A549 (cell line): ENCODE results near the gene CEP192. TPM values are rescaled to one million over a fixed set of nuclear protein-coding genes. Genes with fewer than 3 reads are reported as not detected.

Experiments used
- ATAC-seq, 2 experiments: fragments of 200-7000 bp in 1 of 2; fragments of >200 bp in 1 of 2; cut with Nextera tagmentation in 1 of 2; cut with Tn5 transposase in 1 of 2; 3 replicates each; pipeline versions ENCODE4 v1.8.0 to v1.9.1; 2018 to 2020; ENCODE audit warnings: mild to moderate bottlenecking in 1 of 2, moderate library complexity in 1 of 2
- CTCF ChIA-PET: fragments of 300-600 bp; sonication (Branson Sonifier 250); formaldehyde crosslinking; extraction: SDS; loops from one replicate; lab custom pipeline; 2021; ENCODE audit warnings: antibody characterized with exemption, inconsistent platforms; lab: Yijun Ruan, JAX
- POLR2A ChIA-PET: fragments of 350-600 bp; formaldehyde crosslinking; extraction: SDS; loops from one replicate; lab custom pipeline; 2021; ENCODE audit warnings: antibody characterized with exemption, inconsistent platforms; lab: Yijun Ruan, JAX
- DNase-seq, 2 experiments: peaks; one replicate each; pipeline versions ENCODE4 v3.0.0 to v3.0.0-alpha.2; 2011 to 2016; ENCODE audit warnings: low read depth in 1 of 2, low spot score in 1 of 2
- FAIRE-seq: peaks from 2 replicates; lab custom pipeline; 2011; peaks lifted over from hg19 to GRCh38; lab: Jason Lieb, UNC
- H3K27ac ChIP-seq, 2 experiments: fragments of >200 bp; sonication (Bioruptor Twin); formaldehyde crosslinking; 3 replicates each; pipeline ENCODE4 v1.5.1; 2016 to 2017
- H3K4me1 ChIP-seq: fragments of >200 bp; sonication (Bioruptor Twin); formaldehyde crosslinking; 3 replicates; pipeline ENCODE4 v1.6.1; 2016
- H3K4me2 ChIP-seq: fragments of >200 bp; sonication (Bioruptor Twin); formaldehyde crosslinking; 3 replicates; pipeline ENCODE4 v1.6.1; 2016
- H3K4me3 ChIP-seq: fragments of >200 bp; sonication (Bioruptor Twin); formaldehyde crosslinking; 3 replicates; pipeline ENCODE4 v1.5.1; 2016
- H3K9me3 ChIP-seq: fragments of >200 bp; sonication (Bioruptor Twin); formaldehyde crosslinking; 3 replicates; pipeline ENCODE4 v1.6.1; 2016
- CBX8 ChIP-seq: fragments of 200-600 bp; sonication (generic); IDR thresholded peaks from 2 replicates; pipeline ENCODE4 v1.6.1; 2016
- EHF ChIP-seq: fragments of 250-450 bp; sonication (Bioruptor Pico); IDR thresholded peaks from 2 replicates; pipeline ENCODE4 v1.5.0; 2020; ENCODE audit warnings: mild to moderate bottlenecking
- EHMT2 ChIP-seq: fragments of 200-600 bp; sonication (generic); IDR thresholded peaks from 2 replicates; pipeline ENCODE4 v1.6.1; 2016; ENCODE audit warnings: antibody characterized with exemption, low read depth, mild to moderate bottlenecking, moderate library complexity
- EP300 ChIP-seq, 2 experiments: fragments of >200 bp; sonication (Bioruptor Twin); formaldehyde crosslinking; IDR thresholded peaks; 2 replicates in 1 of 2; 3 replicates in 1 of 2; pipeline ENCODE4 v1.6.1; 2016 to 2017
- ESRRA ChIP-seq: fragments of 150-350 bp; IDR thresholded peaks from 2 replicates; pipeline ENCODE4 v1.6.1; 2014; ENCODE audit warnings: mild to moderate bottlenecking, low read length, borderline replicate concordance
- FOSB ChIP-seq: fragments of 250-450 bp; sonication (Bioruptor Pico); IDR thresholded peaks from 2 replicates; pipeline ENCODE4 v1.5.0; 2020; ENCODE audit warnings: mild to moderate bottlenecking, moderate library complexity
- FOSL2 ChIP-seq, 2 experiments: fragments of 450-650 bp in 1 of 2; fragments of >200 bp in 1 of 2; sonication (Bioruptor Twin) in 1 of 2; formaldehyde crosslinking; IDR thresholded peaks; 2 replicates each; pipeline versions ENCODE4 v1.5.0 to v1.6.1; 2016 to 2020; ENCODE audit warnings: mild to moderate bottlenecking in 1 of 2, moderate library complexity in 1 of 2
- HEYL ChIP-seq: fragments of 250-450 bp; sonication (Bioruptor Pico); IDR thresholded peaks from 2 replicates; pipeline ENCODE4 v1.8.0; 2021; ENCODE audit warnings: mild to moderate bottlenecking, moderate library complexity
- HOXA7 ChIP-seq: fragments of 250-450 bp; sonication (Bioruptor Pico); IDR thresholded peaks from 2 replicates; pipeline ENCODE4 v1.5.0; 2020; ENCODE audit warnings: mild to moderate bottlenecking, moderate library complexity
- HOXB13 ChIP-seq: fragments of 250-450 bp; sonication (Bioruptor Pico); IDR thresholded peaks from 2 replicates; pipeline ENCODE4 v1.5.0; 2020; ENCODE audit warnings: low read depth, mild to moderate bottlenecking, moderate library complexity
- KDM1A ChIP-seq: fragments of 200-600 bp; sonication (generic); IDR thresholded peaks from 2 replicates; pipeline ENCODE4 v1.6.1; 2016; ENCODE audit warnings: low read depth, mild to moderate bottlenecking
- MAZ ChIP-seq: fragments of 150-350 bp; IDR thresholded peaks from 2 replicates; pipeline ENCODE4 v1.6.1; 2014; ENCODE audit warnings: antibody characterized with exemption, low read depth, low read length, borderline replicate concordance
- MYC ChIP-seq: IDR thresholded peaks from 2 replicates; pipeline ENCODE4 v1.6.1; 2012; ENCODE audit warnings: mild to moderate bottlenecking, inconsistent platforms, low read length, improper control_type of control experiment, borderline replicate concordance
- NPAS2 ChIP-seq: fragments of 250-450 bp; sonication (Bioruptor Pico); IDR thresholded peaks from 2 replicates; pipeline ENCODE4 v1.8.0; 2022; ENCODE audit warnings: mild to moderate bottlenecking, moderate library complexity, borderline replicate concordance
- PHF8 ChIP-seq: fragments of 200-600 bp; sonication (generic); IDR thresholded peaks from 2 replicates; pipeline ENCODE4 v1.6.1; 2016; ENCODE audit warnings: low read depth, mild to moderate bottlenecking, antibody characterized with exemption, moderate library complexity, borderline replicate concordance
- POLR2A ChIP-seq: IDR thresholded peaks from 2 replicates; pipeline ENCODE4 v1.6.1; 2012; ENCODE audit warnings: mild to moderate bottlenecking, low read length
- RARB ChIP-seq: fragments of 250-450 bp; sonication (Bioruptor Pico); IDR thresholded peaks from 2 replicates; pipeline ENCODE4 v1.8.0; 2021; ENCODE audit warnings: mild to moderate bottlenecking, moderate library complexity
- SMC3 ChIP-seq: fragments of >200 bp; sonication (Bioruptor Twin); formaldehyde crosslinking; IDR thresholded peaks from 3 replicates; pipeline ENCODE4 v1.6.1; 2018; ENCODE audit warnings: inconsistent platforms
- TFCP2L1 ChIP-seq: fragments of 250-450 bp; sonication (Bioruptor Pico); IDR thresholded peaks from 2 replicates; pipeline ENCODE4 v1.5.0; 2021; ENCODE audit warnings: mild to moderate bottlenecking
- TP53 ChIP-seq: fragments of 250-450 bp; sonication (Bioruptor Pico); IDR thresholded peaks from 2 replicates; pipeline ENCODE4 v1.5.0; 2021; ENCODE audit warnings: mild to moderate bottlenecking, moderate library complexity
- ZC3H11A ChIP-seq: fragments of 450-650 bp; IDR thresholded peaks from 2 replicates; pipeline ENCODE4 v1.6.1; 2014; ENCODE audit warnings: antibody characterized with exemption, mild to moderate bottlenecking
- WGBS: methylation state at CpG from one replicate; pipeline ENCODE4 v1.1.6; 2017; ENCODE audit errors: missing lambda C conversion rate; 5-methylcytosine and 5-hydroxymethylcytosine counted together
- polyA plus RNA-seq, 4 experiments: library from polyadenylated mRNA; depleted of rRNA in 3 of 4; stranded (reverse); fragments of >200 nt; fragmentation: RNase III in 1 of 4; extraction: RNeasy Plus Mini Kit Qiagen cat#74134 plus additional on column Dnase treatment in 1 of 4; gene quantifications; 2 replicates in 3 of 4; 3 replicates in 1 of 4; pipeline ENCODE4 v1.2.3, GENCODE V29; 2011 to 2017
- TF ChIP-seq, protein P1 (sequence below): fragments of >200 bp; sonication (Bioruptor Twin); formaldehyde crosslinking; IDR thresholded peaks from 3 replicates; pipeline ENCODE4 v1.6.1; 2016
- TF ChIP-seq, protein P2 (sequence below): IDR thresholded peaks from 2 replicates; pipeline ENCODE4 v1.6.1; 2012; ENCODE audit warnings: low read depth, borderline replicate concordance
- TF ChIP-seq, protein P3 (sequence below): fragments of >200 bp; sonication (Bioruptor Twin); formaldehyde crosslinking; IDR thresholded peaks from 2 replicates; pipeline ENCODE4 v1.6.1; 2016
- TF ChIP-seq, protein P4 (sequence below): fragments of 250-450 bp; sonication (Bioruptor Pico); IDR thresholded peaks from 2 replicates; pipeline ENCODE4 v1.5.0; 2021; ENCODE audit warnings: mild to moderate bottlenecking, moderate library complexity, borderline replicate concordance

Gene CEP192
- polyA plus RNA-seq, 2 of the 4 experiments (the other 2 are of a cell fraction): 8.9 to 21.1 TPM

DNA sequence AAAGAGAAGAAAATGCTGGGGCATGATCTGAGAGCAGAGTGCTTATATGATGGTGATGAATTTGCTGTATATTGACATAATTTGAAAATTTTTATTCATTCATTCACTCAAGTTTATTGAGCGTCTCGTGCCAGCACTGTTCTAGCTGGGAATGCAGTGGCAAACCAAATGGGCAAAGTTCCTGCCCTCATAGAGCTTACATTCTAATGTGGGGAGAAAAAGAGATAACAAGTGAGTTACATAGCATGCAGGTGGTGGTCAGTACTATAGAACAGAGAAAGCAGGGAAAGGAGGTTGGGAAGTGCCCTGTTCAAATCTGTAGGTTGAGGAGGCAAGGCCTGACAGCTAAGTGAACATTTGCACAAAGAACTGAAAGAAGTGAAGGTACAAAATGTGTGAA is 4.3 kb downstream of the CEP192 start:
- ChIA-PET POLR2A (no interaction called here), CTCF (no interaction called here)
- WGBS: 98% methylated on average over 2 of the region's 2 CpGs
- DNase-seq: no peak
- TF ChIP-seq, protein P1, sequence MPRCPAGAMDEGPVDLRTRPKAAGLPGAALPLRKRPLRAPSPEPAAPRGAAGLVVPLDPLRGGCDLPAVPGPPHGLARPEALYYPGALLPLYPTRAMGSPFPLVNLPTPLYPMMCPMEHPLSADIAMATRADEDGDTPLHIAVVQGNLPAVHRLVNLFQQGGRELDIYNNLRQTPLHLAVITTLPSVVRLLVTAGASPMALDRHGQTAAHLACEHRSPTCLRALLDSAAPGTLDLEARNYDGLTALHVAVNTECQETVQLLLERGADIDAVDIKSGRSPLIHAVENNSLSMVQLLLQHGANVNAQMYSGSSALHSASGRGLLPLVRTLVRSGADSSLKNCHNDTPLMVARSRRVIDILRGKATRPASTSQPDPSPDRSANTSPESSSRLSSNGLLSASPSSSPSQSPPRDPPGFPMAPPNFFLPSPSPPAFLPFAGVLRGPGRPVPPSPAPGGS: no peak
- TF ChIP-seq ZC3H11A: no peak
- no peak for TF ChIP-seq TFCP2L1
- TF ChIP-seq FOSL2 (IDR thresholded peaks at IDR 0.05): no peak
- no peak for TF ChIP-seq FOSL2 (CRISPR knock-in tag; IDR thresholded peaks at IDR 0.05)
- no peak for TF ChIP-seq KDM1A
- no peak for TF ChIP-seq EHMT2
- TF ChIP-seq MYC: no peak
- TF ChIP-seq HEYL (CRISPR knock-in tag): no peak
- TF ChIP-seq CBX8: no peak
- no peak for TF ChIP-seq PHF8
- TF ChIP-seq EHF (CRISPR knock-in tag): no peak
- TF ChIP-seq FOSB (CRISPR knock-in tag): no peak
- TF ChIP-seq HOXB13 (CRISPR knock-in tag): no peak
- H3K9me3 ChIP-seq: no peaks in the 10 kb centered on the region
- peaks cover 10% of the 10 kb centered on the region for H3K4me1 ChIP-seq
- no peak for FAIRE-seq
- no peak overlapping the region for H3K4me2 ChIP-seq
- no peak for ATAC-seq
- H3K4me3 ChIP-seq: no peak overlapping the region
- H3K27ac ChIP-seq: no peak overlapping the region

DNA sequence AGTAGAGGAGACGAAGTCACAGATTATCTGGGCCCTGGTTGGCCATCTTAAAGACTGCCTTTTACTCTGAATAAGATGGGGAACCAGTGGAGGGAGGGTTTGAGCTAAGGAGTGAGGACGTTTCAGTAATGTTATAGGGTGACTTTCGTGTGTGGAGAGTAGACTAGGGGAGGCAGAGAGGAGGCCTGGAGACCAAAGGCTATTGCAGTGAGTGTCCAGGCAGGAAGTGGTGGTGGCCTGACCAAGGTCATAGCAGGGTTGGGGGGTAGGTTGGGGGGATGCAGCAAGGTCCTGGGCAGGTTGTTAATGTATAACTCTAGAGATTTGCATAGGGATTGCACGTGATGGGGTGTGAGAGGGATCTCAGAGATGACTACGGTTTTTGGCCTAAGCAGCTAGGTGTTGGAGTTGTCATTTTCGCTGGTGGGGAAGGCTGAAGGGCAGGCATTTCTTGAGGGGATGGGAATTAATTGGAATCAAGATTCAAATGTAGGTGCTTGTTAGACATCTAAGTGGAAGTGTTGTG is 4.9 kb downstream of the CEP192 start:
- POLR2A ChIA-PET: interaction anchor here (0.5 kb wide), 1 partner anchor 113 kb away, joined by 4 read pairs; no protein-coding TSS in a partner anchor
- CTCF ChIA-PET: no interaction called here
- DNase-seq (no peak), ATAC-seq (no peak), FAIRE-seq (no peak)
- Histone ChIP-seq H3K4me2 (no peak overlapping the region), H3K9me3 (no peaks in the 10 kb centered on the region), H3K4me1 (peaks cover 10% of the 10 kb centered on the region; the same call in 2 of the 3 replicates), H3K27ac (no peak overlapping the region), H3K4me3 (no peak overlapping the region)
- TF ChIP-seq EHF (CRISPR knock-in tag): no peak
- TF ChIP-seq ESRRA: no peak
- TF ChIP-seq PHF8: no peak
- TF ChIP-seq, protein P2, sequence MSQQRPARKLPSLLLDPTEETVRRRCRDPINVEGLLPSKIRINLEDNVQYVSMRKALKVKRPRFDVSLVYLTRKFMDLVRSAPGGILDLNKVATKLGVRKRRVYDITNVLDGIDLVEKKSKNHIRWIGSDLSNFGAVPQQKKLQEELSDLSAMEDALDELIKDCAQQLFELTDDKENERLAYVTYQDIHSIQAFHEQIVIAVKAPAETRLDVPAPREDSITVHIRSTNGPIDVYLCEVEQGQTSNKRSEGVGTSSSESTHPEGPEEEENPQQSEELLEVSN: no peak
- TF ChIP-seq, protein P3, sequence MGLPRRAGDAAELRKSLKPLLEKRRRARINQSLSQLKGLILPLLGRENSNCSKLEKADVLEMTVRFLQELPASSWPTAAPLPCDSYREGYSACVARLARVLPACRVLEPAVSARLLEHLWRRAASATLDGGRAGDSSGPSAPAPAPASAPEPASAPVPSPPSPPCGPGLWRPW: no peak
- TF ChIP-seq RARB: no peak
- no peak for TF ChIP-seq EP300 (IDR thresholded peaks at IDR 0.05)
- TF ChIP-seq NPAS2 (CRISPR knock-in tag): no peak
- no peak for TF ChIP-seq FOSB (CRISPR knock-in tag)
- no peak for TF ChIP-seq SMC3
- TF ChIP-seq MYC: no peak
- no peak for TF ChIP-seq POLR2A
- TF ChIP-seq TP53 (CRISPR knock-in tag): no peak
- TF ChIP-seq, protein P4, sequence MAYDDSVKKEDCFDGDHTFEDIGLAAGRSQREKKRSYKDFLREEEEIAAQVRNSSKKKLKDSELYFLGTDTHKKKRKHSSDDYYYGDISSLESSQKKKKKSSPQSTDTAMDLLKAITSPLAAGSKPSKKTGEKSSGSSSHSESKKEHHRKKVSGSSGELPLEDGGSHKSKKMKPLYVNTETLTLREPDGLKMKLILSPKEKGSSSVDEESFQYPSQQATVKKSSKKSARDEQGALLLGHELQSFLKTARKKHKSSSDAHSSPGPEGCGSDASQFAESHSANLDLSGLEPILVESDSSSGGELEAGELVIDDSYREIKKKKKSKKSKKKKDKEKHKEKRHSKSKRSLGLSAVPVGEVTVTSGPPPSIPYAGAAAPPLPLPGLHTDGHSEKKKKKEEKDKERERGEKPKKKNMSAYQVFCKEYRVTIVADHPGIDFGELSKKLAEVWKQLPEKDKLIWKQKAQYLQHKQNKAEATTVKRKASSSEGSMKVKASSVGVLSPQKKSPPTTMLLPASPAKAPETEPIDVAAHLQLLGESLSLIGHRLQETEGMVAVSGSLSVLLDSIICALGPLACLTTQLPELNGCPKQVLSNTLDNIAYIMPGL: no peak
- no peak for TF ChIP-seq HOXB13 (CRISPR knock-in tag)
- no peak for TF ChIP-seq MAZ
- TF ChIP-seq HOXA7 (CRISPR knock-in tag): no peak
- WGBS: 91% methylated on average over 6 of the region's 6 CpGs
